HG03342 (cell line): ENCODE results near the gene PCSK4.

Experiments used
- ATAC-seq: cut with Tn5 transposase; IDR thresholded peaks from one replicate; pipeline ENCODE4 v1.9.1; 2021; ENCODE audit warnings: mild to moderate bottlenecking, moderate library complexity; ENCODE audit not compliant: unreplicated experiment

PCSK4 gene

DNA sequence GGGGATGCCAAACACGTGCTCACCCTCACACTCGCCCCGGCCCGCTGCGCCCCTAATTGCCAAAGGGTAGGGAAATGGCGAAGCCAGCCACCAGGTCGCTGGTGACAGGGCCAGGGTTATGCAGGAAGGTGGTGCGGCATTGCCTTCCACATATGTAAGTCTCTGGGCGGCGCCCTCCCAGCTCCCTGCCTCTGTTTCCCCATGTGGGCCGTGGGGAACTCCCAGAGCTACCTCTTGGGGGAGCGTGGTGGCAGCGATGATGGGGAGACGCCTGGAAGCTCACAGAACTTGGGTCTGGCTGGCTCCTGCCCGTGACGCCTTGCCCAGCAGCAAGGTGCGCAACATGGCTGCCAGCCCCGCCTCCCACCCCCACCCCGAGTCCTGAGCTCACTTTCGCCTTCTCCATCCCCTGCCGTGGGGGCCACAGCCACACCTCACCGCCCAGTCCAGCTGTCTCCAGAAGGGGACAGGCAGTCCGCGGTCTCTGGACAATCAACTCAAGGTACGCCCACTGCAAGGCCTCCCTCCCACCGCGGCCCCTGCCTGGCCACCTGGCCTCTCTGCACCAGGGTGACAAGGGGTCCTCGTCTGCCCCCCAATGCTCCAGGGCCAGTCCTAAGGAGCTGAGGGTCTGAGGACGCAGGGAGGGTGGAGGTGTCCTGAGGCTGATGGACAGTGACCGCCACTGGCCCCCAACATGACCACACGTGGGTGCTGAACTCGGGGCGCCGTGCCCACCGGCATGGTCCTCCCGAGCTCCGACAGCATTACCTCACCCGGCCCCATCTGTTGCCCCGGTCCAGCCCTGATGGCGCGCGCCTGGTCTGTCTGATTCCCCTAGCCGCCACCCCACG lies 17.7 kb downstream of the PCSK4 start:
- no peak for ATAC-seq

DNA sequence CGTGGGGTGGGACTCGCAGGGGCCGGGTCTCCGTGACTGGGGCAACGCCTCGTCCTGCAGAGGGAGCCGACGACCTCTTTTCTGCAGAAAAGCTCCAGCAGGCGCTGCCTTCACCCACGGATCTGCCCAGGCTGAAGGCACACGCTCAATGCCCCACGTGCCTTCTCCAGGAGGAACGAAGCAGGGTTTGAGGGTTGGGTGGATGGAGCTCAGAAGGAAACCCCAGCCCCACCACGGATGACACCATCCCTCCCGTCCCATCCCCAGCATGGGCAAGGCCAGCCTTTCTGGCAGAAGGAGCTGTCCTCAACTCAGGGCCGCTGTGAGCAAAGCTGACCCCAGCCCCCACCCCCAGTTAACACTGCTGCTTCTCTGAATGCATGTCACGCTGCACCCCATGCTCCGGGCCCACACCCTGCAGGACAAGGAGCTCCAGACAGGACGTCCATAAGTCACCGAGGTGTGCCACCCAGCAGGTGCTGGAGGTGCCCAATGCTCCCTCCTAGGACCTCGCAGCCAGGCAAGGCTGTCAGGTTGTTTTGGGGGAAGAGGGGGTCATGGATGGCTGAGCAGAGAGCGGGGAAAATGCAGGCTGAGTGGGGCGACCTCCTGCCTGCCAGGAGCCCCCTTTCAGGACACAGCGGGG lies 18.5 kb downstream of the PCSK4 start:
- ATAC-seq: no peak

DNA sequence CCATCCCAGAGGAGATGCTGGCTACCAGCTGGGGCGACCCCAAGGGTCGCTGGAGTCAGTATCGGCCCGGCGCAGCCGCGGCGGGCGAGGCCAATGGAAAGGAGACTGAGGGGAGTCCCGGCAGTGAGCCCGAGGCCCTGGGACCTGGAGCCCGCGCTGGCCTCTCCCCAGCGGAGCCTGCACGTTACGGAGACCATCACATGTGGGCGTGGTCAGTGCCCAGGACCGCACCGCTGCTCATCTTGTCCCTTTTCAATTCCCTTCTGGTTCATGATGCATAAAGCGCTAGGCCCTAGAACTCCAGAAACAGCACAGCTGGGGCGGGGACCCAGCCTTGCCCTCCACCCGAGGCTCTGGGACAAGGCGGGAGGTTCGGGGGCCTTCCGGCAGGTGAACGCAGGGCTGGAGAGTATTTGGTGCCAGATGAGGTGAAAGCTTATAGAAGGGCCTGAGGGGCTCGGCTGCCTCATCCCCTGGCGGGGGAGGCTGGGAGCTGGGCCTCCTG lies 19.1 kb downstream of the PCSK4 start:
- no peak for ATAC-seq

DNA sequence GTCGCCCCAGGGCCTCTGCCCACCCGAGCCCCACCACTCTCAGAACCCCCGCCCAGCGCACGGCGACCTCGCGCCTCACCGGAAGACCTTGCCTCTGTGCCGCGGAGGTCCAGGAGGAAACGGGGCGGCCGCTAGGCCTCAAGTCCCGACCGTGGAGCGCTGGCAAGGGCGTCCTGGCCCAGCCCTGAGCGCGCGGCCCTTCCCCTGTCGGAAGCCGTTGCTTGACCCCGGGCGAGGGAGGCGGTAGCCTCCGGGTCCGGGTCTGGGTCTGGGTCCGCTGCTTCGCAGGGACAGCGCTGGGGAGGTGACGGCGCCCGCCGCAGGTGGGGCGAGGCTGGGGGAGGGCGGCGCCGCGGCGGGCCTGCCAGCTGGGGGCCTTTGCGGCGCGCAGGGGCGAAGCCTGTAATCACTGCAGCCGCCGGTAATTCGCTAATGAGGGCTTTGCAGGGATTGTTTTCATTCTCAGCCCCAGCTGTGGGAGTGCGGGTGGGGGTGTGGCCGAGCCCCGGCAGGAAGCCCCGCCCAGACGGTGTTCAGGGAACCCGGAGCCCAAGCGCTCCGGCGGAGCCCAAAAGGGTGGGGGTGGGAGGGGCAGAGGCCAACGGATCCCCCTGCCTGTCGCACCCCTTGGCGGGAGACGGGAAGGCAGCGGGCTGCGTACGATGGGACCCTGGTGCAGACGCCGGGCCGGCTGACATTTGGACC lies 19.7 kb downstream of the PCSK4 start:
- ATAC-seq: no peak

DNA sequence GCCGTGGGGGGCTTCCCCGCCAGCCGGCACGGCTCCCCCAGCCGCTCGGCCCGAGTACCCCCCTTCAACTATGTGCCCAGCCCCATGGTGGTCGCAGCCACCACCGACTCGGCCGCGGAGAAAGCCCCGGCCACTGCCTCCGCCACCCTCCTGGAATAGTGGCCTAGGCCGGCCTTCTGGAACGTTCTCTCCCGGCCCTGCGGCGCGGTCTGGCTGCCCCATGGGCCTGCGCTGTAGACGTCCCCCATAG lies 20.2 kb downstream of the PCSK4 start:
- no peak for ATAC-seq

DNA sequence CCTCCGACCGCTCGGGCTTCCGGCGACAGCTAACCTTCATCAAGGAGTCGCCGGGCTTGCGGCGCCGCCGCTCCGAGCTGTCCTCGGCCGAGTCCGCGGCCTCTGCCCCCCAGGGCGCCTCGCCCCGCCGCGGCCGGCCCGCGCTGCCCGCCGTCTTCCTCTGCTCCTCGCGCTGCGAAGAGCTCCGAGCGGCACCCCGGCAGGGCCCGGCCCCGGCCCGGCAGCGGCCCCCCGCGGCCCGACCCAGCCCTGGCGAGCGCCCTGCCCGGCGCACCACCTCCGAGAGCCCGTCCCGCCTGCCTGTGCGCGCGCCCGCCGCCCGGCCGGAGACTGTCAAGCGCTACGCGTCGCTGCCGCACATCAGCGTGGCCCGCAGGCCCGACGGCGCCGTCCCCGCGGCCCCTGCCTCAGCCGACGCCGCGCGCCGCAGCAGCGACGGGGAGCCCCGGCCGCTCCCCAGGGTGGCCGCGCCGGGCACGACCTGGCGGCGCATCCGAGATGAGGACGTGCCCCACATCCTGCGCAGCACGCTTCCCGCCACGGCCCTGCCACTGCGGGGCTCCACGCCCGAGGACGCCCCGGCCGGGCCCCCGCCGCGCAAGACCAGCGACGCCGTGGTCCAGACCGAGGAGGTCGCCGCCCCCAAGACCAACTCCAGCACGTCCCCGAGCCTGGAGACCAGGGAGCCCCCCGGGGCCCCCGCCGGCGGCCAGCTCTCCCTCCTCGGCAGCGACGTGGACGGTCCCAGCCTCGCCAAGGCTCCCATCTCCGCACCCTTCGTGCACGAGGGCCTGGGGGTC lies 20.7 kb downstream of the PCSK4 start:
- ATAC-seq: no peak

DNA sequence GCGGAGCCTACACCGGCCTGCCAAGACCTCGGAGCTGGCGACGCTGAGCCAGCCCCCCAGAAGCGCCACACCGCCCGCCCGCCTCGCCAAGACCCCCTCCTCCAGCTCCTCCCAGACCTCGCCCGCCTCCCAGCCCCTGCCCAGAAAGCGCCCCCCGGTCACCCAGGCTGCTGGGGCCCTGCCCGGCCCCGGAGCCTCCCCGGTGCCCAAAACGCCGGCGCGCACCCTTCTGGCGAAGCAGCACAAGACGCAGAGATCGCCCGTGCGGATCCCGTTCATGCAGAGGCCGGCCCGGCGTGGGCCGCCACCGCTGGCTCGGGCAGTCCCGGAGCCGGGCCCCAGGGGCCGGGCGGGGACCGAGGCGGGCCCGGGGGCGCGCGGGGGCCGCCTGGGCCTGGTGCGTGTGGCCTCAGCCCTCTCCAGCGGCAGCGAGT lies 21.3 kb downstream of the PCSK4 start:
- ATAC-seq: no peak

DNA sequence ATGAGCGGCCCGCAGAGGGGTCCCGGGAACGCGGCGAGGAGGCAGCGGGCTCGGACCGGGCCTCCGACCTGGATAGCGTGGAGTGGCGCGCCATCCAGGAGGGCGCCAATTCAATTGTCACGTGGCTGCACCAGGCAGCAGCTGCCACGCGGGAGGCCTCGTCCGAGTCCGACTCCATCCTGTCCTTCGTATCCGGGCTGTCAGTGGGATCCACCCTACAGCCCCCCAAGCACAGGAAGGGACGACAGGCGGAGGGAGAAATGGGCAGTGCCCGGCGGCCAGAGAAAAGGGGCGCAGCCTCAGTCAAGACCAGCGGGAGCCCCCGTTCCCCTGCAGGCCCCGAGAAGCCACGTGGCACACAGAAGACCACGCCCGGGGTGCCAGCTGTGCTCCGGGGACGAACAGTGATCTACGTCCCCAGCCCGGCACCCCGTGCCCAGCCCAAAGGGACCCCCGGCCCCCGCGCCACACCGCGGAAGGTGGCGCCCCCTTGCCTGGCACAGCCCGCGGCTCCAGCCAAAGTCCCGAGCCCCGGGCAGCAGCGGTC lies 21.8 kb downstream of the PCSK4 start:
- ATAC-seq: no peak

DNA sequence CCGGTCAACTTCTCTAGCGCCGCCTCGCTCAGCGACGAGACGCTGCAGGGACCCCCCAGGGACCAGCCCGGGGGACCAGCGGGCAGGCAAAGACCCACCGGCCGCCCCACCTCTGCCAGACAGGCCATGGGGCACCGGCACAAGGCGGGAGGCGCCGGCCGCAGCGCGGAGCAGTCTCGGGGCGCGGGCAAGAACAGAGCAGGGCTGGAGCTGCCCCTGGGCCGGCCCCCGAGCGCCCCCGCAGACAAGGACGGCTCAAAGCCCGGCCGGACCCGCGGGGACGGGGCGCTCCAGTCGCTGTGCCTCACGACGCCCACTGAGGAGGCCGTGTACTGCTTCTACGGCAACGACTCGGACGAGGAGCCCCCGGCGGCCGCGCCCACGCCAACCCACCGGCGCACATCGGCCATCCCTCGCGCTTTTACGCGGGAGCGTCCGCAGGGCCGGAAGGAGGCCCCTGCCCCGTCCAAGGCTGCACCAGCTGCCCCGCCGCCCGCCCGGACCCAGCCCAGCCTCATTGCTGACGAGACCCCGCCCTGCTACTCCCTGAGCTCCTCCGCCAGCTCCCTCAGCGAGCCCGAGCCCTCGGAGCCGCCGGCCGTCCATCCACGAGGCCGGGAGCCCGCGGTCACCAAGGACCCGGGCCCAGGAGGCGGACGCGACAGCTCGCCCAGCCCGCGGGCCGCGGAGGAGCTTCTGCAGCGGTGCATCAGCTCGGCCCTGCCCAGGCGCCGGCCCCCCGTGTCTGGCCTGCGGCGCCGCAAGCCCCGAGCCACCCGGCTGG lies 22.5 kb downstream of the PCSK4 start:
- no peak for ATAC-seq

DNA sequence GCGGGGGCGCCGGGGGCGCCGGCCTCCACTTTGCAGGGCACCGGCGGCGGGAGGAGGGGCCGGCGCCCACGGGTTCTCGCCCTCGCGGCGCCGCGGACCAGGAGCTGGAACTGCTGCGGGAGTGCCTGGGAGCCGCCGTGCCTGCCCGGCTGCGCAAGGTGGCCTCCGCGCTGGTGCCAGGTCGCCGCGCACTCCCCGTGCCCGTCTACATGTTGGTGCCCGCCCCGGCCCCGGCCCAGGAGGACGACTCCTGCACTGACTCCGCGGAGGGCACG lies 23.0 kb downstream of the PCSK4 start:
- ATAC-seq: no peak

DNA sequence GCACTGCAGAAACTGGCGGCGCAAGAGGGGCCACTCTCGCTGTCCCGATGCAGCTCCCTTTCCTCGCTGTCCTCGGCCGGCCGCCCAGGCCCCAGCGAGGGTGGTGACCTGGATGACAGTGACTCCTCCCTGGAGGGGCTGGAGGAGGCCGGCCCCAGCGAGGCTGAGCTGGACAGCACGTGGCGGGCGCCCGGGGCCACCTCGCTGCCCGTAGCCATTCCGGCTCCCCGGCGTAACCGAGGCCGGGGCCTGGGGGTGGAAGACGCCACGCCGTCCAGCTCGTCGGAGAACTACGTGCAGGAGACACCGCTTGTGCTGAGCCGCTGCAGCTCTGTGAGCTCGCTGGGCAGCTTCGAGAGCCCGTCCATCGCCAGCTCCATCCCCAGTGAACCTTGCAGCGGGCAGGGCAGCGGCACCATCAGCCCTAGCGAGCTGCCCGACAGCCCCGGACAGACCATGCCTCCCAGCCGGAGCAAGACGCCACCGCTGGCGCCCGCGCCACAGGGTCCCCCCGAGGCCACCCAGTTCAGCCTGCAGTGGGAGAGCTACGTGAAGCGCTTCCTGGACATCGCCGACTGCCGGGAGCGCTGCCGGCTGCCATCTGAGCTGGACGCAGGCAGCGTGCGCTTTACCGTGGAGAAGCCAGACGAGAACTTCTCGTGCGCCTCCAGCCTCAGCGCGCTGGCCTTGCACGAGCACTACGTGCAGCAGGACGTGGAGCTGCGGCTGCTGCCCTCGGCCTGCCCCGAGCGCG lies 23.5 kb downstream of the PCSK4 start:
- no peak for ATAC-seq

DNA sequence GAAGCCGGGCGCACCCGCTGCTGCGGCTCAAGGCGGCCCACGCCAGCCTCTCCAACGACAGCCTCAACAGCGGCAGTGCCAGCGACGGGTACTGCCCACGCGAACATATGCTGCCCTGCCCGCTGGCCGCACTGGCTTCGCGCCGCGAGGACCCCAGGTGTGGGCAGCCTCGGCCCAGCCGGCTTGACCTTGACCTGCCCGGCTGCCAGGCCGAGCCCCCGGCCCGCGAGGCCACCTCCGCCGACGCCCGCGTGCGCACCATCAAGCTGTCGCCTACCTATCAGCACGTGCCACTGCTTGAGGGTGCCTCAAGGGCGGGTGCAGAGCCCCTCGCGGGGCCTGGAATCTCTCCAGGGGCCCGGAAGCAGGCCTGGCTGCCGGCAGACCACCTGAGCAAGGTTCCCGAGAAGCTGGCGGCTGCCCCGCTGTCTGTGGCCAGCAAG lies 24.1 kb downstream of the PCSK4 start:
- ATAC-seq: no peak

DNA sequence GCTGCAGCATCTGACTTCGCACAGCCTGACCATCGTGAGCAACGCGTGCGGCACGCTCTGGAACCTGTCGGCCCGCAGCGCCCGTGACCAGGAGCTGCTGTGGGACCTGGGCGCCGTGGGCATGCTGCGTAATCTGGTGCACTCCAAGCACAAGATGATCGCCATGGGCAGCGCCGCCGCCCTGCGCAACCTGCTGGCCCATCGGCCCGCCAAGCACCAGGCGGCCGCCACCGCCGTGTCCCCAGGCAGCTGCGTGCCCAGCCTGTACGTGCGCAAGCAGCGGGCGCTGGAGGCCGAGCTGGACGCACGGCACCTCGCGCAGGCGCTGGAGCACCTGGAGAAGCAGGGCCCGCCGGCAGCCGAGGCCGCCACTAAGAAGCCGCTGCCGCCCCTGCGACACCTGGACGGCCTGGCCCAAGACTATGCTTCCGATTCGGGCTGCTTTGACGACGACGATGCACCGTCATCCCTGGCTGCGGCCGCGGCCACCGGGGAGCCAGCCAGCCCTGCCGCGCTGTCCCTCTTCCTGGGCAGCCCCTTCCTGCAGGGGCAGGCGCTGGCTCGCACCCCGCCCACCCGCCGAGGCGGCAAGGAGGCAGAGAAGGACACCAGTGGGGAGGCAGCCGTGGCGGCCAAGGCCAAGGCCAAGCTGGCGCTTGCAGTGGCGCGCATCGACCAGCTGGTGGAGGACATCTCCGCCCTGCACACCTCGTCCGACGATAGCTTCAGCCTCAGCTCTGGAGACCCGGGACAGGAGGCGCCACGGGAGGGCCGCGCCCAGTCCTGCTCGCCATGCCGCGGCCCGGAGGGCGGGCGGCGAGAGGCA lies 24.7 kb downstream of the PCSK4 start:
- ATAC-seq: no peak

DNA sequence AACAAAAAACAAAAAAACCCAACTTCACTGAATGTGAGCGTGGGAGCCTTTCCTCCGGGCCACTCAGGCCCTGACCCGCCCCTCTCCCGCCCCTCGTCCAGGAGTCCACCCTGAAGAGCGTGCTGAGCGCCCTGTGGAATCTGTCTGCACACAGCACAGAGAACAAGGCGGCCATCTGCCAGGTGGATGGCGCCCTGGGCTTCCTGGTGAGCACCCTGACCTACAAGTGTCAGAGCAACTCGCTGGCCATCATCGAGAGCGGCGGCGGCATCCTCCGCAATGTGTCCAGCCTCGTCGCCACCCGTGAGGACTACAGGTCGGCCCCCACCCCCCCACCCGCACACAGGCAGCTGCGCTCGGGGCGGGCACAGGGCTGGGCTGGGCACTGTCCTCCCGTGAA lies 28.3 kb downstream of the PCSK4 start:
- no peak for ATAC-seq

DNA sequence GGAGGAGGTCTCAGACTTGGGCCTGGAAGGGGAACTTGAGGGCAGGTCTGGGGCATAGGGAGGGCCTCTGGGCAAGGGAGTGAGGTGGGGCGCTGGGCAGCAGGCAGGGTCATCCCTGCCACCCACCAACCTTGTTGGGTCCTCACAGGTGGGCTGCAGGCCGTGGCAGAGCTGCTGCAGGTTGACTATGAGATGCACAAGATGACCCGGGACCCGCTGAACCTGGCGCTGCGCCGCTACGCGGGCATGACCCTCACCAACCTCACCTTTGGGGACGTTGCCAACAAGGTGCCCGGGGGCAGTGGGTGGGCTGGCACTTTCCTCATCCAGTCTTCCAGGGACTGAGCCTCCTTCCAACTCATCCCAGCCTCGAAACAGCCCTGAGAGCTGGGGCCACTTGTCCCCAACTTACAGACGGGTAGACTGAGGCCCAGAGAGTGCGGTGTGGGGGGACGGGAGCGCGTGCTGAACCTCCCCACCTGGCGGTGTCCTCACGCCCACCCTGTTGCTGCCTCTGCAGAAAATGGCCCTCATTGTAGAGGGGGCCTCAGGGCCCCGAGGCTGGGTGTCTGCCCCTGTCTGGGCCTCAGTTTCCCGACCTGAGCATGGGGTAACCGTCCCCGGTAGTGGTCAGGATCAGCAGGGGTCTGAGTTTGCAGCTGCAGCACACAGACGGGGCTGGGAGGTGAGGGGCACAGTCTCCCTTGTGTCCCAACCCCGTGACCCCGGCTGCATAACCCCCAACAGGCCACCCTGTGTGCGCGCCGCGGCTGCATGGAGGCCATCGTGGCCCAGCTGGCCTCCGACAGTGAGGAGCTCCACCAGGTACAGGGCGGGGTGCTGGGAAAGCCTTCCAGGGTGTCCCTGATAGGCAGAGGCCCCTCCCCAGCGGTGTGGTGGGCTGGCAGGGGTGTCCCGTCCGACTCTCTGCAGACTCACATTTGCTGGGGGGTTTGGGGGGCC lies 29.8 kb downstream of the PCSK4 start:
- no peak for ATAC-seq

DNA sequence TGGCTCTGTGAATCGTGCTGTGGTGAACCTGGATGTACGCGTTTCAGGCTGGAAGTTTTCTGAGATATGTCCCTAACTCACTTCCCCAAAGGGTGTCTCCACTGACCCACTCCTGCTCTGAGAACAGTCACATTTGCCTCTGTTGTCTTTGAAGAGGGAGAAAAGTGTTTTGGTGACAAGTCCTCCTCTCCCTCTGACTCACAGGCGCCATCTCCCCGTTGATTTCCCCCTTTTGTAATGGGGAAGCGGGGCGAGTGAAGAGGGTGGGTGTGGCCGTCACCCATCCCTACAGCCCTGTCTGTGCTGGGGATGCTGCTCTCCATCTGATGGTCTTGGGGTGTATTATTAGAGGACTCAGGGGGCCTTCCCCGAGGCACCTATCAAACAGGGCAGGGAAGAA lies 30.7 kb downstream of the PCSK4 start:
- ATAC-seq: no peak

DNA sequence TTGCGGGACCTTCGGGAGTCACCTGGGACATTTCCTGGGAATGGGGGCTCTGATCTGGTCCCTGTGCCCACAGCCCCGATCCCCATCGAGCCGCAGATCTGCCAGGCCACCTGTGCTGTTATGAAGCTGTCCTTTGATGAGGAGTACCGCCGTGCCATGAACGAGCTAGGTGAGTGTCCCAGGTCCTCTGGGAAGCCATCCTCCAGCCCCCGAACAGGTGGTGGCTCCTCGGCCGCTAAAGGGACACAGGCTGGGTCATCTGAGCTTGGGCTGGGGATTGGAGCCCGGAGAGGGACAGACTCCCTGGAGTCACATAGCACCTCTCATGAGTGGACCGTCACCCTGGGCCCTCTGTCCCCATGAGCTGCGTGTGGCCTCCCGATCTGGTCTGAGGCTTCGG lies 32.3 kb downstream of the PCSK4 start:
- no peak for ATAC-seq
